GM12864 (cell line): Measurements from ENCODE around the gene EWSR1.

ENCODE experiments used
- DNase-seq: peaks from one replicate; pipeline ENCODE4 v3.0.0-alpha.2; 2011; ENCODE audit warnings: low read depth
- H3K4me3 ChIP-seq: 2 replicates; pipeline ENCODE4 v1.5.1; 2011; ENCODE audit warnings: mild to moderate bottlenecking, low read depth, low read length, control low read depth
- CTCF ChIP-seq: IDR thresholded peaks from 2 replicates; pipeline ENCODE4 v1.5.1; 2011; ENCODE audit warnings: low read depth, mild to moderate bottlenecking, moderate library complexity, low read length, control low read depth, inconsistent platforms; ENCODE audit errors: missing control alignments

EWSR1 gene

GRCh38 chr22:29307596-29308147, 39.6 kb downstream of the EWSR1 start:
- DNase-seq: no peak
- TF ChIP-seq CTCF: no peak
- no peak overlapping the region for H3K4me3 ChIP-seq

DNA sequence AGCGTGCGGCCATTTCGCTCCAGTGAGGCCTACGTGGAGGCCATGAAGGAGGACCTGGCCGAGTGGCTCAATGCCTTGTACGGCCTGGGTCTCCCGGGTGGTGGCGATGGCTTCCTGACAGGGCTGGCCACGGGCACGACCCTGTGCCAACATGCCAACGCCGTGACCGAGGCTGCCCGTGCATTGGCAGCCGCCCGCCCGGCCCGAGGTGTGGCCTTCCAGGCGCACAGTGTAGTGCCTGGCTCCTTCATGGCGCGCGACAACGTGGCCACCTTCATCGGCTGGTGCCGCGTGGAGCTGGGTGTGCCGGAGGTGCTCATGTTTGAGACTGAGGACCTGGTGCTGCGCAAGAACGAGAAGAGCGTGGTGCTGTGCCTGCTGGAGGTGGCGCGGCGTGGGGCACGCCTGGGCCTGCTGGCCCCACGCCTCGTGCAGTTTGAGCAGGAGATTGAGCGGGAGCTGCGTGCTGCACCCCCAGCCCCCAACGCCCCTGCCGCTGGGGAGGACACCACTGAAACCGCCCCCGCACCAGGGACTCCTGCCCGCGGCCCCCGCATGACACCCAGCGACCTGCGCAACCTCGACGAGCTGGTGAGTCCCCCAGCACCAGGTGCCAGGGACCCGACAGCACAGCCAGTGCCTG, 40.2 kb downstream of the EWSR1 start:
- H3K4me3 ChIP-seq: no peak overlapping the region
- no peak for TF ChIP-seq CTCF
- DNase-seq: no peak

DNA sequence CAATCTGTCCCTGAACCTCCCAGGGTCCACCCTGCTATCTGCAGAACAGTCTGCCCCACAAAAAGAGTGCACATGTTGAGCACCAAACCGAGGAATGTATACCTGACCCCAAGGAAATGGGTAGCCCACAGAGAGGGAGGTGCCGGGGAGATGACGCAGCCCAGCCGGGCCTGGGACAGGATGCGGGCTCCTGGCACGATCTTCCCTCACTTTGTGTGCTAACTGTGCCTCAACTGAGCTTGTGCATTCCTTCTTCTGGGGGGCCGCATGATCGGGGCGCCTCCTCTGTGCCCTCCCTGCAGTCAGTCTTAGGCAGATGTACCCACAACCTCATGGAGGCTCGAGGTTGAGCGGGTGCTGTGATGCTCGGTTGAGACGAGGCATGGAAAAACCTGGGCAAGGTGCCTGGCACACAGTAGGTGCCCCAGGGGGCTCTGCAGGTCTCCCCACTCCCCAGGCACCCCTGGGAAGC, 40.8 kb downstream of the EWSR1 start:
- DNase-seq: no peak
- no peak for TF ChIP-seq CTCF
- H3K4me3 ChIP-seq: no peak overlapping the region

GRCh38 chr22:29309332-29310064, 41.4 kb downstream of the EWSR1 start:
- no peak for DNase-seq
- TF ChIP-seq CTCF: no peak
- H3K4me3 ChIP-seq: no peak overlapping the region

GRCh38 chr22:29310065-29310862, 42.2 kb downstream of the EWSR1 start:
- no peak for DNase-seq
- no peak overlapping the region for H3K4me3 ChIP-seq
- TF ChIP-seq CTCF: no peak

GRCh38 chr22:29310863-29311339, 42.8 kb downstream of the EWSR1 start:
- H3K4me3 ChIP-seq: no peak overlapping the region
- TF ChIP-seq CTCF: no peak
- DNase-seq: no peak
